GM18868 (cell line): ENCODE results near the gene FMNL2.

Experiments
- ATAC-seq: cut with Tn5 transposase; IDR thresholded peaks from one replicate; pipeline ENCODE4 v1.9.1; 2021; ENCODE audit warnings: mild to moderate bottlenecking, moderate library complexity; ENCODE audit not compliant: unreplicated experiment

Gene FMNL2

DNA sequence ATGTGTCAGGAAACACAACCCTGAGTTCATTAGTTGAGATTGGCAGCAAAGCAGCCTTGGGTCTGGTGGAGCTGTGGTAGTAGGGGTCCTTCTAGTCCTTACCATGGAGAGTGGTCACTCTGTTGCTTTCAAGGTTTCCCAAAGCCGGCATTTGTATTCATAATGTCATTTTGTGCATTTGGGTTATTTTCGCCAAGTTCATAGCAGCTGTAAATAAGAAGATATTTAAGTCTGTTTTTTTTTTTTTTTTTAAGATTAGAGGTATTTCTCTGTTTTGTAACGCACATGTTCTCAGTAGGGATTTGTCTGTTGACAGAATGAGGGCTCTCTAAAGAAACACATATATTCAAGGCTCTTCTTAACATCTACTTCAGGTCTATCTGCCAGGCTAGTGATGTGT lies 268.2 kb downstream of the FMNL2 start:
- no peak for ATAC-seq

DNA sequence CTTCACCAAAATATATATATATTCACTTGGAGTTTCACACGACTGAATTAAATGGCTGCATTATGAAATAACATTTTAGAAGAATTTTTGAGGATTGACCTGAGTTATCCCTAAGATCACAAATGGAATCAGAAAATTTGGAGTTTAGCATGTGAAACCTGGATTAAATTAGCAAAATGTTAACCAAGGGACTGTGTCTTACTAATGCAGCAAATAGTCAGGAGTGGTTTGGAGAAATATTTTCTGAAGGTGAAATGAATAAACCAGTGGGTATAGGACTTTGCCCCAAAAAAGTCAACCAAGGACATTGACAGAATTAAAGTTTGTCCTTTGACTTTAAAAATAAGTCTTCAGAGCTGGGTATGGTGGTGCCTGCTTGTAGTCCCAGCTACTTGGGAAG lies 271.1 kb downstream of the FMNL2 start:
- no peak for ATAC-seq

DNA sequence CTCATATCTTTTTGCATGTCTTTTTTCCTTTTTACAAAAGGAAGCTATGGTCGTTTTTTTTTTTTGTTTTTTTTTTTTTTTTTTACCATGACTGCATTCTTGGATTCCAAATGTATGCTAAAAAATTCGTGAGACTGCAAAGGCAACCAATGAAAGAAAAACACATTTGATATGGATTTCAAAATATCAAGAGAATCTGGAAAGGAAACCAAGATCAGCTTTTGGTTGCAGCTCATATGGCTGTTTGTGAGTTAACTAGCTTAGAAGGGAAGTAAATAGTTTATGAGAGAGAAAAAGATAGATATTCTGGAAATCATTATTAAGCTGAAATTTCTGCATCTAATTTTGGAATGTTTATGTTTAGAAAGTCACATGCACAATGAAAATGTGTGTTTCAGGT lies 272.0 kb downstream of the FMNL2 start:
- no peak for ATAC-seq

DNA sequence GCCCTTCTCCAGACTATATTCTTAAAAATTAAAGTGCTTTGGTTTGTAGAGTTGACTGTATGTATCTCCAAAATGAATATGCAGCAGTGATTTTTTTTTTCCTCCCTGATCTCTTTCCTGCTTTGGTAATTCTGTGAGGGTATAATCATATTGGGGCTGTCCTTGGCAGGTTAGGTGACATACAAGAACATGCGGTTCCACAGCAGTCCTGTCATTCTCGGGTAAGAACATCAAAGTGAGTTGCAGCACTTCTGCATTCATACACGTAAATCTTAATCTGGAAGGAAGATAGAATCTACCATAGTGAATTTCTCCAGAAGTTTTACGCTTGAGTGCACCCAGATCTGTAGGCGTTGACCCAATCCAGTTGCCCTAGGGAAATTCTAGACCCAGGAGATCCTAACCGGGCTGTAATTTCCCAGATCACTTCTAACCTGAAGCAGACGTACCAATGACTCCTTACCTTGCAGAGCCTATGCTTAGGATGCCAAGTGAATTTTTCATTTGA lies 272.9 kb downstream of the FMNL2 start:
- ATAC-seq: no peak

DNA sequence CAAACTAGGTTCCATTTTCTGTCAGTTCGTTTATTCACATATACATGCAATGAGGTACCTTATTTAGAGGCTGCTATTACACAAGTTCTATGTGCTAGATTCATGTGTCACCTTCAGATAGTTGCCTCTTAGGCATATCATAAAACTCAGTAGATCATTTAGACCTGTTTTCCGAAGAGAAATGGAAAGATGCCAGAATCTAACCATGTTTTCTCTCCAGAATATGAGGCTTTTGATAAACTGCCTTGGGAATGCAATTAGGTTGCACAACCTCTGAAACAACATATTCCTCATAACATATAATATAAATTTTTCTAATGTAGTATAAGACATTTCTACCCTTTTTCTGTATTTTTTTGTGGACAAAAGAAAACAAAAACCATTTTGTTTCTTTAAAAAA lies 274.2 kb downstream of the FMNL2 start:
- no peak for ATAC-seq

DNA sequence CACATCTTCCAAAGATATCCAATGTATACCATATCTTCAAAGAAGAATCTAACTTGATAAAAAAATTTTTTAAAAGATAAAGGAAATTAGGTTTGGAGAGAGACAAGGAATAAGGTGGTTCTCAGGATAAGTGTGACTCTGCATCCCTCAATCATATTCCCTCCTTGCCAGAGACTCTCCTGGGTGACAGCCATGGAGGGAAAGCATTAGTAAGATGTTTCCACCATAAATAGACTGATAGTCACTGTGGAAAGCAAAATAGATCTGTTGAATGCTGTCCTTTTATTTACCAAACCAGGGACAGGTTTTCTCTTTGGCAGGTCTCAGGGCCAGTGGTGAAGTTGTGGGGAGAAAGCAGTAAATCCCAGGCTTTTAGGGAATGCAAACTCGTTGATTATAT lies 274.7 kb downstream of the FMNL2 start:
- no peak for ATAC-seq

DNA sequence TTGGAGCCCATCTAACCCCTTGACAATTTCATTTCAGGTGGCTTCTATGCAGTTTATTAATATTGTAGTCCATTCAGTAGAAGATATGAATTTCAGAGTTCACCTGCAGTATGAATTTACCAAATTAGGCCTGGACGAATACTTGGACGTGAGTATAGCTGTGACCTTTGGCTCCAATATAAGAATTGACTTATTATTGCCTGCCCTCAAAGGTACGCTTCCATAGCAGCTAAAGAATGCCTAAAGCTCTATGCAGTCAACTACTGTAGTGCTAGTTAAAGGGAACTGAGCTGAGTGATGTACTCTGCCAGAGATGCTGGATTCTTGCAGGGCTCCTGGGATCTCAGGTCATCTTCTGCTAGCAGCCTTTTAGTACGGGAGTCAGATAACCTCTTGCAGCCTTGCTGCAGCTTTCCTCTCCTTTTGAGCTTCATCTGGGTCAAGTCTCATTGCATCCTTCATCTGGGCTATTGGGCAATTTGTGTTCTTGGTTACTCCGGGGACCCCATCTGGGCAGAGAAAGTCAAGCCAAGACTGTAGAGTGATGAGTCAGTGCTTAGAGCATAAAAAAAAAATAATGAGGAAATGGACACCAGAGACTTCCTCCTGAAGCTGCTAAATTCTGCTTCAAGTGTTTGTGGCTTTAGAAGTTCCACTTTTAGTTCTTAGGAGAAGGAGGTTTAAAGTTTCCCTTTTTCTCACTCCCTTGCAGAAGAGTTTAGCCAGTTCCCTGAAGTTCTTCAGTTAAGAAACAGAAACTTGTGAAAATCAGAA lies 276.7 kb downstream of the FMNL2 start:
- peak; percentile 85 for ATAC-seq

DNA sequence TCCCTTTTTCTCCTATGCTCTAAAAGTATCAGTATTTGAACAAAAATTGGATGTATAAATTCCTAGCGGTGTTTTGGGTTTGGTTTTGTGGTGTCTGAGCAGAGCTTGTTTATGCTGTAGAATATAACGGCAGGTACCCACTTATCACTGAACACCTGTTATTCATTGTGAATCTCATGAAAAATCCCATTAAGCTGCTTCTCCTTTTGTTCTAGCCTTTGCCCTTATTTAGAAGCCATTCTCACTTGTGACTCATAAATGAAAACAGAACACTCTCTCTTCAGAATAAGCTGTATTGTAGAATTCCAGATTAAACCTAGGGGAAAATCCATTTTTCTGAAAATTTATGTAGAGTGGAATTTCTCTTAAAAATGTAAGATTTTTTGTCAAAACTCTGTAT lies 278.3 kb downstream of the FMNL2 start:
- peak; percentile 61 for ATAC-seq

DNA sequence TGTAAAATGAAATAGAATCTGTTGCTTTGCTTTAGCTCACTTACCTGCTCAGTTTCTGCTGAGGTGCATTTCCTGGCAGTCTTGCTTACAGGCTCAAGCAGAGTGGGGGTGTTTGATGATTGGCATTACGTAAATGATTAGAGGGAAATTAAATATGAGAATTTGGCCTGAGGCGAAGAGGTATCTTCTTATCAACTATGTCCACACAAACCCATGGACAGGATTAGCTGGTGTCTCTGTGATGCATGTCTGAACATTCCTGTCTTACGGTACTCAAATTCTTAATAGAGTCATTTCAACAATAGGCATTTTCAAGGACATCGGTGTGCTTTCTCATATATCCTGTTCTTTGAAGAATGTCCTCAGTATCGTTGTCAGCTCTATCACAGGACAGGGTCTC lies 280.2 kb downstream of the FMNL2 start:
- no peak for ATAC-seq

DNA sequence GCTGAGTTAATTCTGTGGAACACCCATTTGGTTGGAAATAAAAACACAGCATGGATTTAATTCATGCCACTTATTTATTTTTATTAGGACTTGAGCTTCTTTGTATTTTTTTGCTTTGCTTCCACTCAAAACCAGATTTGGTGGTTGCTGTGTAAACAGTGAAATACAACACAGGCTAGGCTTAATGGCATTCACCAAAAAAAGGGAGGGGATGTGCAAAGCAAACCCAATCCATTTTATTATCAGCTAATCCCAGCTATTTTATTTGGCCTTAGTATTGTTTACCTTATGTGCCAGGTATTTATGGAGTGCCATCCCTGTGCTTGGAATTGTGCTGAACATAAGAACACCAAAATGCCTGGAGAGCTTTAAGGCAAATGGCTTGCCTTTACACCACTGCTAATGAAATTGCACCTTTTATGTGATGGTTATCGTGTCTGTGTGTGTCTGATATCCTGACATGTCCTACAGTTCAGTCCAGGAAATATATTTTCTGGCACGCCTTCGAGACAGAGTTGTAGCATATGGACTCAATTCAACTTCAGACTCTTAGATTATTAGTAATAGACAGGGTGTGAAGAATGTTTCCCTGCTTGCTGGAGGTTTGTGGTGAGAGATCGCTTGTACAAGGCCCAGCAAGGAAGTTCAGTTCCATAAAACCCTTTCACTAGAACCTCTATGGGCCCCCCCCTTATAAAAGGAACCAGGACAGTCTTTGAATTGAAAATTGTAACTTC lies 282.6 kb downstream of the FMNL2 start:
- ATAC-seq: no peak

DNA sequence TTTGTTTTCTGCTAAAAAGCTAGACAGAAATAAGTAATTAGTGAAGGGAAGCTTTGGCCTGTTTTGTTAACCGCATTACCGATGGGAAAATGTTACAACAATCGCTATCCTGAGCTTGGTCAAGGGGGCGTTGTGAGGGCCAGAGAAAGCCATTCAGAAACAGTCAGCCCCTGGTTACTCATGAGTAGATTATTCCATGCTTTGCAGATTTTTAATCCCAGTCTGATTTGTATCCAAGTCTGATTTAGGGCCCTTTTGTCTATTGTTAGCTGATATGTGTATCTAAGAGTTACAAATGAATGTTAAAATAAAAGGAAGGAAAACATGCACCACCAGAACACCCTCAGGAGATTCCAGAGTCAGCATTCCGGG lies 283.2 kb downstream of the FMNL2 start:
- no peak for ATAC-seq

DNA sequence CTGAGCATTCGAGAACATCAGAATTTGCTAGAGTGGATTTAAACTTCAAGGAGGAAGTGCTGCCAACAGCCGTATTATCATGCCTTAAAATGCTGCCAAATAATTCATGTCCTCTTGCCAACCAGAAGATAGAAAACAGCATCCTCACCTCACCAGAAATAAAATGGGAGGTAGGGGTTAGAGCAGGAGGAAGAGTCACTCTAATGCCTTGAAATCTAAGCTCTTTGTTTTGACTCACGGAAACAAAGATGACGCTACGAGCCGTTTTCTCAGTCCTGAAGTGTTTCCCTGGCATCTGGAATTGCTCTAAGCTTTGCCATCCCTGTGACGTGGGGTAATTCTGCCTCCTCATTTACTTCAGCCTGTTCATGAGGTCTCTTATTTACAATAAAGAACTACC lies 285.2 kb downstream of the FMNL2 start:
- ATAC-seq: no peak

DNA sequence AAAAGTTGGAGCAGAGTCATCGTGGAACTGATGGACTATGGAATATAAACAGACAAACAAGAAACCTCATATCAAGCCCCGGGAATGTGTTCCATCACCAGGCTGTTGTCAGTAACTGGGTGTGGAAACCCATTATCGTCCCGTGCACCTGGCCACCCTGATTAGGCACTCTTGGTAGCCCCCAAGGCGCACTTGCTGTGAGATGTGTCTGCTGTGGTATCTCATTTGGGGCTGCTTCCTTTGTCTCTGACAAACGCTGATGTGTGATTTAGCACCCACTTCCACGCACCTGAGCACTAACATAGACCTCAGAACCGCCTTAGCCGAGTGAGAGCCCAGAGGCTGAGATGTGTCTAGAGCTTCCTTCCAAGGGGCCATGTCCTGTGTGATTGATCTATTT lies 286.0 kb downstream of the FMNL2 start:
- ATAC-seq: no peak

DNA sequence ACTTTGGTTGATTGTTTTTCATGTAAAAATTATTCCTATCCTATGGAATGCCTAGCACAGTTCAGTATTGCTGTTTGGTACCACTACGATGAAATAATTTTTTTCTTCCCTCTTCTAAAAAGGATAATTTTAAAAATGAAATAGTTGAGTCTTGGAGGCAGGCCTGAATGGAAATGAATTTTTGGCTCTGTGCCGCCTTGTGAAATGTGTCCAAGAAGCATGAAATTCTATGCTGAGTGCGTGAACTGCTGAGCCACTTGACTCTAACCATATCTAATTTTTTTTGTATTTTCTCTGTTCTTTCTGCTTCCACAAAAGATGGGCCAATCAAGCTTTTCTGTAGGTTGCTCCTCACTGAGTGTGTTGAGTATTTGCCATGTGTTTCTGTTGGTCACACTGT lies 287.2 kb downstream of the FMNL2 start:
- no peak for ATAC-seq

DNA sequence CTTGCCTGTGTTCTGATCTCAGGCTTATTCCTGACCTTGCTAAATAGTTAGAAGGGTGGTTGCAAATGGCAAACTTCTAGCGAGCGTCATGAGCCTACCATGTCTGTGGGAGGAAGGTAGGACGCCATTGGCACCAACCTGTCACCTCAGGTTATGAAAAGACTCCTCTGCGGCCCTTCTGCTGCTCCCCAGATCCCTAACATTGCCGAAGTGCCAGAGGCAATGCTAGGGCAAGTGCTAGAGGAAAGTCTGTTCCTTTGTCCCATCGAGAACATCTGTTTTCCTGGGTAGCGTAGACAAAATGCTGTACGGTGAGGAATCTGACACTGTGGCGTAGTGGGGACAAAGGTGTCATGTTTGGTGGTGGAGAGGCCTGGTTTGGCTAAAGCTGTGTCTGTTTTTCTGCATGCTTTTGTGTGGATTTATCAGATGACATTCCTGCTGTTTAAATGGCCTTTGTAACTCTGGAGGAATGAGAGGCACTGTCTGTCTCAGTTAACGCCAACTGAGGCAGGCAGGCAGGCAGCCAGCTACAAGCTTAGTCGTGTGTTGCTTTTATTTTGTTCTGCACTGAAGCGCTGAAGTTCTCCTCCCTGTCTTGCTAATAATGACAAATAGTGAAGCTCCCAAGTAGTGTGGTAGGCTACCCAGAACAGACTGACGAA lies 288.2 kb downstream of the FMNL2 start:
- no peak for ATAC-seq

DNA sequence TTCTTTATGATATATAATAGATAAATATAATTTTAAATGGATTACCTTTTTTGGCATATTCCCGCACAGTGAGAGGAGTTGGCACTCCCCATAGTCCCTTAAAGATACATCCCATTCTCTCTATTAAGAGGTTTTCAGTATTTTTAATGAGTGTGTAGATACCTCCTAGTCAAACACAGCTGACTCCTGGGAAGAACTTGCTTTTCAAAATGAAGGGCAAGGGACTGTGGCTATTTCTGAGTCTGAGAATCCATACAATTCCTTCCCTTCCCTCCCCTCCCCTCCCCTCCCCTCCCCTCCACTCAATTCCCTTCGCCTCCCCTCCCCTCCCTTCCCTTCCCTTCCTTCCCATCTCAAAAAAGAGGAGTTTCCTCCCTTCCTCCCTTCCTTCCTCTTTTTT lies 288.8 kb downstream of the FMNL2 start:
- ATAC-seq: no peak

DNA sequence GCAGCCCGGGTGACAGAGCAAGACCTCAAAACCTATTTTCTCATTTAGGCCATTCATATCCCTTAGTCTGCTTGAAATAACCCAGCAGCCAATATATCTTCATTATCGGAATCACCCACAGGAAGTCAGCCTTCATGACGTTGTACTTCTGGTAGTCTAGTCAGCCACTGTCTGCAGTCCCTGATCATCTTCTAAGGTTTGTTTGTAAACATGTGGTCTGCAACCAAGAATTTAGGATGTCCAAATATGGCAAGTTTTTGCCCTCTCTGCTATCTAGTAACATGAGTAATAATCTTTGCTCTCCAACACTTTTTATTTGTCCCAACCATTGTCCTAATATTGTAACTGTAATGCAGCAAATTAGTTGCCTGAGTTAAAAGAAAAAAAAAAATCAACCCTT lies 289.8 kb downstream of the FMNL2 start:
- no peak for ATAC-seq

DNA sequence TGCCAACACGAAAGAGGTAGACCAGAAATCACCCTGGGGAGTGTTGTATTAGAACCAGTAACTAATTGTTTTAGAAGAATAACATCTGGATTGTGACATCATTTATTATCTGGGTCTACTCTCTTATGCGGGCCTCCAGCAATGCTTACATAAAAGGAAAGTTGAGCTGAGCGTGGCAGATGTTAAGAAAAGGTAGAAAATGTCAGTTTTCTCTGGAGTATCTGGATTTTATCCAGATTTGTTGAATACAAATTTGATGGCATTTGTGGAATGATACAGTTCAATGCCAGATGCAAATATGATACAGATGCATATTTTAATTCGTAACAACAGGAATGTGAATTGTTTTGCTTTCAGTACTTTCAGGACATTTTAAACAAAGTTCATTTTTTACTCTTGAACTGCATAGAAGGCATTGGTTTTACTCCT lies 292.0 kb downstream of the FMNL2 start:
- no peak for ATAC-seq

DNA sequence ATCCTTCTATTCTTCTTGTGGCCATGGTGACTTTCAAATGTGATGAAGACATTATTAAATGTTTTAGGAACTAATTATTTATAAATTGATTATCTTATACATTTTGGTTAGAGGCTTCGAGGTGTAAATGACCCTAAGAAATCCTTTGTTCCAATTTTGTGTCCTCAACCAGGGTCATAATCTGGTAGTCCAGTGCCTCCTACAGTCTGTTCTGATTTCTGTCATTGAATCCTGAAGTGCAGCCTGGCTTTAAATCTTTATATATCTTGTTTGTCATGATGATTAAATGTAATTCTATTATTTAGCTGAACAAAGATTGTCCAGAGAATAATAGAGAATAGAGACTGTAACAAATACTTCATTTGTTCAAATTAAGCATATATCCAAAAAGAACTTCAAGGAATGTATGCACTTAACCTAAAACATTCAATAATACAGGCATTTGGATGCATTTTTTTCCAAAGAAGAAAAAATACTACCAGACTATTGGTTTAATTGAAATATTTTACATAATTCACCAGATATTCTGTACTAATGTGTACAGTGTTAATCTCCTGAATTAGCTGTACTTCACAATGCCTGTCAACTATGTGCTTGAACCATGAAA lies 292.5 kb downstream of the FMNL2 start:
- ATAC-seq: peak; percentile 69

DNA sequence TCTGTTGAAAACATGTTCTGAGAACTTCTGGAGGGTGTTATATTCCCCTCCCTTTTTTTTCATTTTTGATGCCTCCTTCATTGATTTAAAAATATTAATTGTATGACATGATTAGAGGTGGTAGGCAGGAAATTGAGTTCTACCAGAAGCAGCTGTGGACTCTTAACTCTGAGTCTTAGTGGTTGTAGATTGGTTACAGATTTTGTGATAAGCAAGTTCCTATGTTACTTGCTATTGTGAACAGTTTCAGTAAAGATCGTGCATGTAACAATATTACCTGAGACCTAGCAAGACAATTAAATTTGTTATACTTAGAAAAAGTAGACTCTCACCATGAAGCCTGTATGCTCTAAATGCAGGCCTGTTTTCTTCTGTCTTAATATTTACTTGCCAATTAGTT lies 294.2 kb downstream of the FMNL2 start:
- ATAC-seq: no peak

DNA sequence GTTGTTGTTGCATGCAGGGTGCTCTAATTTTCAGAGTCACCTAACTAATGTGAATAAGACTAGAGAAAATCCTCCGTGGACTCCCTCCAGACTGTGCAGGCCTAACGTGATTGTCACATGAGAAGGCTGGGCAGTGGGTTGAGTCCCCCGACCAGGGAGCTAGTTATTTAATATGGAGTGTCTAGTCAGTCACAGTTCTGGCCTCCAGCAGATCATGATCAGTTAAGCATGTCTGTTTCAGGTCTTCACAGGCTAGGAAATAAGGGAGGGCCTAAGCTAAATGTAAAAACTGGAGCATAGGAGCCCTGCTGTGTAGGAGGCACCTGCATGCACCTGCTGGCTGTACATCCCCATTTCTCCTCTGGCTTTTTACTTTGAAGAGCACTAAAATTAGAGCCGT lies 295.5 kb downstream of the FMNL2 start:
- no peak for ATAC-seq
